HG03025 (cell line): ENCODE measurements around the gene RAB3IL1.

Experiments used
- ATAC-seq: cut with Tn5 transposase; IDR thresholded peaks from one replicate; pipeline ENCODE4 v1.9.1; 2021; ENCODE audit warnings: mild to moderate bottlenecking, moderate library complexity; ENCODE audit not compliant: unreplicated experiment, low FRiP score

Gene RAB3IL1

DNA sequence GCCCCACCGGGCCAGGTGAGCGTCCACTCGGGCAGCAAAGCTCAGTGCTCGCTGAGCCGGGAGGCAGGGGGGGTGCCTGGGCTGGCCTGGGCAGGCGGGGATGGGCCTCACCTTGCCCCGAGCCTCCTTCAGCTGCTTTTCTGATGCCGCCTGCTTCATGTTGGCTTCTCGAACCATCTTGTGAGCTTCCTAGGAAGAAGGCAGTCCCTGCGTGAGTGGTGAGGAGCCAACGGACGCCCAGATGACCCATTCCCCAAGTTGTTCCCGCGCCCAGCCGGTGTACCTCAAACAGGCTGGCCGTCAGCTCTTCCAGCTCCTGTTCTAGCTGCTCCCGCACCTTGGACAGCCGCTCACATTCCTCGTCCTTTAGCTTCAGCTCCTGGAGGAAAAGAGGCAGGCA lies 10.1 kb downstream of the RAB3IL1 start:
- ATAC-seq, result no peak

DNA sequence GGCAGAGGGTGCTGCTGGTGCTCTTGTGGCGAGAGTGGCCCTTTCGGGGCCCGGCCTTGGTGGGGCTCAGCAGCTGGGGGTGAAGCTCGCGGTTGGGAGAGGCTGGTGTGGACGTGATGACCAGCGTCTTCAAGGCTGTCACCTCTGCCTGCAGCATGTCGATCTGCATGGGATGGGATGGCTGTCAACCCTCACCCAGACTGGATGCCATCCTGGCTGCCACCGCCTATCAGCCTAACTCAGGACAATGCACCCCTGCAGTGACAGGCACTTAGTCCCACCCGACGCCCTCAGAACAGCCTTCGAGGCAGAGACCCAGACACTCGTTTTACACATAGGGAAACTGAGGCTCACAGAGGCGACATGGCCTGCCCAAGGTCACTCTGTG lies 10.8 kb downstream of the RAB3IL1 start:
- ATAC-seq, result no peak

DNA sequence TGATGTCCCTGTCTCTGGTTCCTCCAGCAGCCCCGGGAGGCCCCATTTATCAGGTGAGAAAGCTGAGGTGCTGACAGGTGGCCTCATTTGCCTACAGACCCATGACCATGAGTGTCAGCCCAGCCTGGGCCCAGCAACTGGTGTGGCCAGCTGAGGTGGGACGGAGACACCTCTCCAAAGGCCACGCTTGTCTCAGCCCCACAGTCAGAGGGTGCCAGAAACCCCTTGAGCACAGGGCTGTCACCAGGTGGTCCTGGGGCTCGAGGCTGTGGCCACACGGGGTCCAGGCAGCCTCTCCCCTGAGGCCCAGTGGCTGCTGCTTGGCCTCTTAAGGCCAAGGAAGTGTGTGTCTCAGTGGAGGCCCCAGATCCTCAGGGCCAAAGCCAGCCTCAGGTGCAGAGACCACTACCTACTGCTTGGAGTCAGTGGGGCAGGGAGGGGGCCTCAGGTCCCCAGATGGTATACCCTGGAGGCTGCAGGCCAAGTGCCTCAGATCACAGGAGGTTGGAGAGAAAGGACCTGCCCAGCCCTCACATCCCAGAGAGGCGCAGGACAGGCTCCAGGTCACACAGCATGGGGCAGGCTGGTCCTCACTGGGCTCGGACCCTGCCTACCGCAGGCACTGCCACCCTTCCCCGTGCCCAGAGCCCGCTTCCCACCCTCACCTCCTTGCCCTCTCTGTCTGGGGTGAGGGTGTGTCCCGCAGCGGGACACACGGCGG lies 11.4 kb downstream of the RAB3IL1 start:
- no peak for ATAC-seq

DNA sequence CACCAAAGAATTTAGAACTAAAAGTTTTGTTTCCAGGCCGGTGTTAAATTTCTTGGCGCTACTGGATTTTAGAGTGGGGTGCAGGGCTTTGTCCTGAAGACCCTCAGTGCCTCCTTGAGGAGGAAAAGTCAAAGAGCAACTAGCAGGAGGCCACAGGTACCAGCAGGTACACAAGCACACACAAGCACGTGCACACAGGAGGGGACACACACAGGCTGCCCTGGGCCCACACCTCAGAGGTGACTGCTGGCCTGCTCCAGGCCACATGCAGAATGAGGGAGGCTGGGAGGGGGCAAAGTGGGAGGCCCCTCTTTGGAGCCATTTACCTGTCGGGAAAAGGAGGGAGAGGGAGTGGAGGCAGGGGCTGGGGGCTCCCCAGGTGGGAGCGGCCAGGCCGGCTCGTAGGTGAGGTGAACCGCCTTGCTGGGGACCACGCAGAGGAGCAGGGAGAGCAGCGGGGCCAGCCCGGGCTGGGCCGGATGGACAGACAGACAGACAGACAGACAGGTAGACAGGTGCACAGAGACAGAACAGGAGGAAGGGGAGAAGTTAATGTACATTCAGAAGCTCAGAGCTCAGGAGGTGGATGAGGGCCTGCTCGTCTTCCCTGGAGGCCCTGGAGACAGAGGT lies 12.2 kb downstream of the RAB3IL1 start:
- no peak for ATAC-seq

DNA sequence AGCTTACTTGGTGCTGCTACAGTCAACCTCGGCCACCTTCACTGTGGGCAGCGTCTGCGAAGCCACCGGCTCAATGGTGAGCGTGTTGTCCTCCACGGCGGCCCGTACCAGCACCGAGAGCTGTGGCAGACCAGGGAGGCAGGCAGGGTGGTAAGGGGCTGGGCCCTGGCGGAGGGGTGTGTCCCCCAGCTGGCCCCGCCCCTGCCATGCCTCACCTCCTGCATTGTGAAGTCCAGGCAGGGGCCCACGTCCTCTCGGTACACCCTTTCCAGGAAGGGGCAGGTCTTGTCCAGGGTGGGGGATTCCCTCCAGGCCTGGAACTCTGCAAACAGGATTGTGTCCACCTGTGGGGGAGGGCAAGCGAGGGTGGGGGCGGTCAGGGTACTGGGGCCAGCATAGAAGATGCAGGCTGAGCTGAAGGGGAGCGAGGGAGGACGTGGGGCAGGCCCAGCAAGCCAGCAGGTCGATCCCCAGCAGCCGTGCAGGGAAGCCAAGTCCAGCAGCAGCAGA lies 12.8 kb downstream of the RAB3IL1 start:
- no peak for ATAC-seq

DNA sequence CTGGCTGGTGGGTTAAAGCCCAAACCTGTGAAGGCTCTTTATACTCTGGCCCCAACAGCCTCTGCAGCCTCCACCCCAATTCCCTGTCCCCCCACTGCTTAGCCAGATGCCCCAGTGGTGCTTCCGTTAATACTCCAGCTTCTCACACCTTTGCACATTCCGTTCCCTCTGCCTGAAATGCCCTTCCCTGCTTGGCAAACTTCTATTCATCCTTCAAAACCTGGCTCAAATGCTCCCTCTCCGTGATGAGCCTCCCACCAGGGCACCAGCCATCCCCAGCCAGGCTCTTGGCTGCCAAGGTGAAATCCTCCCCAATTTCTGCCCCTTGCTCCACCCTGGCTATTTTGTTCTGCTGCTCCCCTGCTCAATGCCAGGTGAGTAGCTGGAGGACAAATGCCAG lies 13.5 kb downstream of the RAB3IL1 start:
- no peak for ATAC-seq

DNA sequence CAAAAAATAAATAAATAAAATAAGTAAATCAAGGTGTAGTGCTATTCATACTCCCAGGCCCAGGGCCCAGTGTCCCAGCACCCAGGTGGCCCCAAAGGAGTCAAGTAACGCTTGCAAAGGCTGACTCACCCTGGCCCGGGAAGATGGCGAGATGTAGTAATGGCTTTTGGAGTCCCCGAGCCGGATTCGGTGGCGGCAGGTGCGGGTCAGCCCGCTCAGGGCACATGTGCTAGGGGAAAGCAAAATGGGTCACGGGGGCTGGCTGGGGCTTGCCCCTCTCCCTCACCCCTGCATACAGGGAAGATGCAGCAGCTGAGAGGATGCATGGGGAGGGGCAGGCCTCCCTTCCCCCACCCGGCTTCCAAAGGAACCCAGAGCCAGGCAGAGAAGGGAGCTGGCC lies 15.1 kb downstream of the RAB3IL1 start:
- ATAC-seq, result no peak

DNA sequence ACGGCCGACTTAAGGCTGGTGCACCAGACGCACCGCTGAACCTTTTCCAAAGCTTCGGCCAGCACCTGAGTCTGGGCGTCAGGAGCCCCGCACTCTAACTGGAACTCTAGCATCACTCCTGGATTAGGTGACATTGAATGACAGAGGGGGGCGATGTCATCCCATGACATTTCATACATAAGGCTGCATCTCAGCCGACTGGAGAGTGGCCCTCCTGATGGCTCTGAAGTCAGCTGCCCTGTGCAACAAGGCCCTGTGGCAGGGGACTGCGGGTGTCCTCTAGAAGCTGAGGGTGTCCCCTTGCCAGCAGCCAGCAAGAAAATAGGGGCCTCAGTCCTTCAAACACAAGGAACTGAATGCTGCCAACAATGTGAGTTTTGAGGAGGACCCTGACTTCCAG lies 16.0 kb downstream of the RAB3IL1 start:
- no peak for ATAC-seq

DNA sequence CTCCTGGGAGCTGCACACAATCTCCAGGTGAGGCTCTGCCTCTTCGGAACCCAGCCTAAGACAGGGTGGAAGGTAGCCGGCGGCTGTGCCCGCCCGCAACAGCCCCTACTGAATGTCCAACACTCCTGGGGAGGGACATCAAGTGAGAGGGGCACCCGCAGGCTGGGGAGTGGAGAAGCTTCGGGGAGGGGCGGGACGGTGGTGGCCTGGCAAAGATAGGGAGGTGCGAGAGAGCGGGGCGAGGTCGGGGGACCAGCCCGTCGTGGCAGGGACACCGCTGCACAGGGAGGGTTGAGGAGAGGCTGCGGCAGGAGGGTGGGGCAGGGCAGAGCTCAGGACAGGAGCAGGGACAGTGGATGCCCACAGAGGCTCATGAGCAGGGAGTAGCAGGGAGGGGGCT lies 17.1 kb downstream of the RAB3IL1 start:
- no peak for ATAC-seq

DNA sequence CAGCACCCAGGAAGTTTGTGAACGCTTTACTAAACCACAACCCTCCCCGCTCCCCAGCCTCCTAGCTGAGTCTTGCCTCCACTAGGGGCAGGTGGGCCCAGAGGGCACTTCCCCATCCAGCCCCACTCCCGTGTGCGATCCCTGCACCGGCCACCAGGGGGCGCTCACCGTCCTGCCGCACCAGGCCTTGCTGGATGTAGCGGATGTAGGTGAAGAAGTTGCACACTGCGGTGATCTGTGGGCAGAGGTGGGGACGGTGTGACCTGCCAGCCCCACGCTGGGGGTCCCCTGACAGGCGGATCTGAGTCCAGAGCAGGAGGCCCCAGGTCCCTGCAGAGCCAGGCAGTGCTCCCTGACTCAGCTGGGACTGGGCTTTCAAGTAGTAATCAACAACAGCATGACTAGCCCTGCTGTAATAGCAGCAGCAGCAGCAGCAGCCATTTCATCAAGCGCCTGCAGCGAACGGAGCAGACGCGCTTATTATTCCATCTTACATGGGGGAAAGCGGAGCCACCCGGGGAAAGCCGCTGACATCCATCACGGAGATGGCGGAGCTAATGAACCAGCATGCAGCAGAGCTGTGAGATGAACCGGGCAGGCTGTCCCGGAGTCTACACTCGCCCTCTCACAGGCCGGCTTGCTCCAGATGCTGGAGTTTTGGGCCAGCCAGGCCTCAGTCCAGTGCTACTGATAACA lies 18.1 kb downstream of the RAB3IL1 start:
- ATAC-seq, result peak; percentile 46

DNA sequence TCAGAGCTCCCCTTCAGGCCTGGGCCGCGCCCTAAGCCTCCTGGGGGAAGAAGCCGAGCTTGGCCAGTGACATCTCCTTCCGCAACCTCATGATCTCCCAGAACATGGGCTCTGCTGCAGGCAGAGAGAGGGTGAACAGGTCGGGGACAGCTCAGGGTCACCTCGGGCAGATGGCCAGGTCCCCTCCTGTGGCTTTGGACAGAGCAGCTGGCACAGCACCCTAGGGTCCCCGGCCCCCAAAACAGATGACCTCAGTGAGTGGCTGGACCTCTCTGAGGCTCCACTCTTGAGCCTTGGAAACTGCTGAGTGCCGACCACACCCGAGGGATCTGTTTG lies 19.2 kb downstream of the RAB3IL1 start:
- no peak for ATAC-seq

DNA sequence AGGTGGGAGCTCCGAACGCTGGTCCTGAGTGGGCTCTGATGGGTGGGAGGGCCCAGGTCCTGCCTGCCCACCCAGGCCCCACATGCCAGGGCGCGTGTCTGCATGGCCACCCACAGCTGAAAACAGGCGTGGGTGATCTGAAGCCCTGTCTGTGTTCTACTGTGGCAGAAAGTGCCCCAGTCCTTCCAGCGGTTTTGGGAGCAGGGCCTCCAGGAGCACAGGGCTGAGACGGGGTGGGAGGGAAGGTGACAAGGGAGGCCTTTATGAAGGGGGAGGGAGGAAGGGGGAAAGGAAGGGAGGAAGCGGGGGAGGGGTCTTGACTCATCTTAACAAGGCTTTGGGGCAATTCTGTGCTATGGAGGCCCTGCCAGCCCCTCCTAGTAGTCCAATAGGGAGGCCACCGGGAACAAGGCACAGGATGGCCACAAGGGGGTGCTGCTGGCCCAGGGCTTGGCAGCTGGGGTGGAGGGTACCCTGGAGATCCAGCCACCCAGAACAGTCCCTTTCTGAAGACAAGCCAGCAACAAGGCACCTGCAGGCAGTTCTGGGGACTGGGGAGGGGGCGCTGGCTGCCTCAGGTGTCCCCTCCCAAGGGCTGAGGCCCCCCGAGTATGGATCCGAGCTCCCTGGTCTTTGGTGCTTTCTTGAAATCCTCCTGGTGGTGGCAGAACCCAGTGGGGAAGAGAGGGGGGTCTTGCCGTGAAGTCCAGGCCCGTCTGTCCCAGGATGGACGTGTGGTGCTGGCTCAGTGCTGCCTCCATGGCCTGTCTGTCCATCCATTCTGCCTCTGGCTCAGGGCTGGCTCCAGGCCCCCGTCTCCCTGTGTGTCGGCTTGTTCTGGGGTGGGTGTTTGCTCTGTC lies 19.7 kb downstream of the RAB3IL1 start:
- no peak for ATAC-seq

DNA sequence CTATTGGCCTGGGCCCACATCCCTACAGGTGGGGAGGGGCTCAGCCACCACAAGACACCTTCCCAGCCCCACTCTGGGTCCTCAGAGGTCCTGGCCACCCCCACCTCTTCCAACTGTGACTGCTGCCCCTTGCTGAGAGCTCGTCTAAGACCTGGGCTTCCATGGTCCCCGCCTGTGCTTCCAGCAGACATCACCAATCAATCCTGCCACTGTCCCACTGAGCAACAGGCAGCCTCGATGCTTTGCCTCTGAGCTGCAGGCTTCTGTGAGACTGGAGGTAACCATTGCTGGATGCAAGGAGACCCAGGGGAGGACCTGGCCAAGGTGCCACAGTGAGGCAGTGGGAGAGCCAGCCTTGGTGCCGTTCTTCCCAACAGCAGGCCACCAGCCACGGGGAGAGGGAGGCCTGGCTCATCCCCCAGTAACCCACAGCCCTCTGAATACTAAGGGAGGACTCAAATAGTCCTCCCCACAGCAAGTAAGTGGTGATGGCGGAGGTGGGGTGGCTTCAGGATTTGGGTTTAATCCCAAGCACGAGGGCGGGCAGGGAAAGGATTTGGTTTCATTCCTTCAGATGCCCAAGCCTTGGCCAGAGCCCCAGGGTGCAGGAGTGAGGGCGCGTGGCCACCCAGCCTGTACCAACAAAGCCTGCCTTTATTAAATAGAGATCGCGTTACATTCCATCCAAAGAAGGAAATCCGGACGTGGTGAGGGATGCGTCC lies 20.5 kb downstream of the RAB3IL1 start:
- ATAC-seq, result no peak

DNA sequence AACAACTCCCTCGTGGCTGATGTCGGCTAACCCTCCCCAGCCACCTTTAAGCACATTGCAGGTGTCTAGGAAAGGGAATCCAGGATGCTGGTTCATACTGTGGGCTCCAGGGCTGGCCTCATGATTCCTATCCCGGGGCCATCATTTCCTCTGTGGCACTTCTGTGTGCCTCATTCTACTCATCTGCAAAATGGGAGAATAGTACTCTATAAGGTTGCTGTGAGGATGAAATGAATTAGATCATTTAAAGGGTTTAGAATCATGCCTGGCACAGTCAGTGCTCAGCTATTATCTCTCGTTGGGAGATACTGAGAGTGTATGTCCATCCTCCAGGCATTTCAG lies 21.7 kb downstream of the RAB3IL1 start:
- no peak for ATAC-seq

DNA sequence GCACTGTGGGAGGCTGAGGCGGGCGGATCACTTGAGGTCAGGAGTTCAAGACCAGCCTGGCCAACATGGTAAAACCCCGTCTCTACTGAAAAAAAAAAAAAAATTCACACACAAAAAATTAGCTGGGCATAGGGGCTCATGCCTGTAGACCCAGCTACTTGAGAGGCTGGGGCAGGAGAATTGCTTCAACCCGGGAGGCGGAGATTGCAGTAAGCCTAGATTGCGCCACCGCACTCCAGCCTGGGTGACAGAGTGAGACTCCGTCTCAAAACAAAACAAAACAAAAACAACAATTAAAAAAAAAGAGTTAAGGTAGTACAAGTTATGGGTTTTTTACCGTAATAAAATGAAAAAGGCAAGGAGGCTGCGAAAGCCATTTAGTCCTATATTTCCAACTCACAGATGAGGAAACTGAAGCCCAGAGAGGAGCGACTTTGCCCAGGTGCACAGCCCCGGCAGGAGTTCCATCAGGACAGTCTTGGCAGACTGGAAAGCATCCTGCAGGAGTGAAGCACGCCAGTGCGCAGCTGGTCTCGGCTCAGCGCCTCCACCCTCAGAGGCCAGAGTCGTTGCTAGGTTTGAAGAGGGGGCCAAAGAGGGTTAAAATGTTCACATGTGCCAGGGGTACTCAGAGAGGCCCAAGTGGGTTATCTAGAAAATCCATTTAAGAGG lies 22.2 kb downstream of the RAB3IL1 start:
- no peak for ATAC-seq

DNA sequence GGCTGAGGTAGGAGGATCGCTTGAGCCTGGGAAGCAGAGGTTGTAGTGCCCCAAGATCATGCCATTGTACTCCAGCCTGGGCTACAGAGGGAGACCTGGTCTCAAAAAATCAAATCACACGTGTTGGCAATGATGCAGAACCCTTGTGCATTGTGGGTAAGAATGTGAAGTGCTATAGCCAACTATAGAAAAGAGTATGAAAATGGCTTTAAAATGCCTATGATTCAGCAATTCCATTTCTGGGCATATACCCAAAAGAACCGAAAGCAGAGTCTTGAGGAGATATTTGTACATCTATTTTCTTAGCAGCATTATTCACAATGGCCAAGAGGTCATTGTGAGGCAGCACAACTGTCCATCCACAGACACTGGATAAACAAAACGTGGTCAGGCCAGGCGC lies 23.4 kb downstream of the RAB3IL1 start:
- ATAC-seq, result no peak

DNA sequence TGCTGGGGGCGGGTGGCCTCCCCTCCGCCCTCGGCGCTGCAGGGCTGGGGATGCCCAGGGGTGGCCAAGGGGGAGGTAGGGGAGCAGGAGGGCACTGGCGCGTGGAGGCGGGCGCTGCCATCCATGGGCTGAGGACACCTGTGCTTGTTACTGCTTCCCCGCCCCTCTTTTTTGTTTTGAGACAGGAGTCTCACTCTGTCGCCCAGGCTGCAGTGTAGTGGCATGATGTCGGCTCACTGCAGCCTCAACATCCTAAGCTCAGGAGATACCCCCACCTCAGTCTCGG lies 25.3 kb downstream of the RAB3IL1 start:
- ATAC-seq, result no peak

DNA sequence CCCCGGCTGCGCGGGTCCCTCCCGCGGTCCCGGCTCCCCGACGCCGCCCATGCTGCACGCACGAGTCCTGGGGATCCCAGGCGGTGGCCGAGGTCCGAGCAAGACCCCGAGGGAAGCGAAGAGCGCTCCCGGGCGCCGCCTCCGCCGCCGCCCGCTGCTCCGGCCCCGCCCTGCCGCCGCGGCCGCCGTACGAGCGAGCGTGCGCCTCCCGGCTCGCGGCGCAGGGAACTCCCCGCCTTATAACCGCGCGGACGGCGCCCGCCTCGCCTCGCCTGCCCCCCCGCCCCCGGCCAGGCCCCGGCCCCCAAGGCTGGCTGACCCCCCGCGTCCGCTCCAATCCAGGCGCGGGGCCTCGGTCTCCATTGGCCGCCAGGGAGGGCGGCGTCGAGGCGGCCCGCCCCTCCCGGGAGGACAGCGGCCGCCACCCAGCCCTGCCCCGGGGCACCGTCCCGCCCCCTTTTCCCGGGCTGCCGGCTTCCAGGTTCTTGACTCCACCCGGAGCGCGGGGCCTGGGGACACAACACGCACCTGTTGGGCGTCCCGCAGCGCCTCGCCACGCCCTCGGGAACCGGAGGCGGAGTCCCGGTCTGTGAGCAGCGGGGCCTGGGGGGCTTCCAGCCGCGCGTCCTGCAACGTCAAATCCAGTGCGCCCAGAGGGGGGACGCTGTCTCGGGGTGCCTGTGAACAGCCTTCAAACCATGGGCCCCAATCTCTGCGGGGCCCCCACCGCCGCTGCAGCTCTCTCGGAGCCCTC lies 25.9 kb downstream of the RAB3IL1 start, which contains the start of gene FADS3:
Gene FADS3, minus strand, starts transcription at position 215 of the 754 bp plus-strand sequence. Its CDS starts 164 bp downstream, at position 51.
- ATAC-seq, result peak; percentile 51
